RCC 7860 (cell line): ENCODE results near the gene ATRAID.
A peak's percentile ranks its signal among the peaks of the same experiment; 100 is the strongest.

Experiments
- DNase-seq: peaks from one replicate; pipeline ENCODE4 v3.0.0-alpha.2; 2015; ENCODE audit warnings: low spot score
- FAIRE-seq: peaks from 2 replicates; lab custom pipeline; 2012; peaks lifted over from hg19 to GRCh38; lab: Jason Lieb, UNC

Gene ATRAID

DNA sequence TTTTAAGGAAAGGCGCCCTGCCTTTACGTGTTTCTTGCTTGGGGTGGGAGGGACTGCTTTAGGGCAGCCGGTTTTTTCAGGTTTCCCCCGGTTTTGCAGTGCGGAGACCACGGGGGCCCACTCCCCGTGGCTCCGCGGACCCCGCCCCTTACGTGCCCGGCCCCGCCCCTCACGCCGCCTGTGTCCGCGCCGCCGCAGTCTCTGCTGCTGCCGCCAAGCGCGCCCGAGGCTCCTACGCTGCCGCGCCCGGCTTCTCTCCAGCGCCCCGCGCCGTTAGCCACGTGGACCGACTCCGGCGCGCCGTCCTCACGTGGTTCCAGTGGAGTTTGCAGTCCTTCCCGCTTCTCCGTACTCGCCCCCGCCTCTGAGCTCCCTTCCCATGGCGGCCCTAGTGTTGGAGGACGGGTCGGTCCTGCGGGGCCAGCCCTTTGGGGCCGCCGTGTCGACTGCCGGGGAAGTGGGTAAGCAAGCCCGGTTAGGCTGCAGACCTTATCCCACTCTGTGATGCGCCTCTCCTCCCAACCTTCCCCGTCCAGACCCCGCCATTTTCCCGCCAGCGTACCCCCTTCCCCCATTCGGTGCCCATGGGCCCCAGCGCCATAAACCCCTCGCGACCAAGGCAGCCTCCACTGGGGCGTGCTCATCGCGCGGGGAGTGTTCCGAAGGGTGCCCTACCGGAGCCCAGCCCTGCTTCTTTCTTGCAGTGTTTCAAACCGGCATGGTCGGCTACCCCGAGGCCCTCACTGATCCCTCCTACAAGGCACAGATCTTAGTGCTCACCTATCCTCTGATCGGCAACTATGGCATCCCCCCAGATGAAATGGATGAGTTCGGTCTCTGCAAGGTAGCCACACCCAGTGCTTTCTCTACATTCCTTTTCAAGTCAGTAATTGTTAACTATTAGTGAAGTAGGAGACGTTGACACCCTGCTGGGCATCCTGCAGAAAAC lies 5.6 kb downstream of the ATRAID start, which contains the start of gene CAD:
TSS of gene CAD (plus strand) at position 197 of the 949 bp plus-strand sequence. CDS start at position 380, 183 bp downstream.
- DNase-seq (peak; percentile 70), FAIRE-seq (no peak)

- no peak for DNase-seq
These were observed 6.8 kb downstream of the ATRAID start for GRCh38 chr2:27218614-27219013.

DNA sequence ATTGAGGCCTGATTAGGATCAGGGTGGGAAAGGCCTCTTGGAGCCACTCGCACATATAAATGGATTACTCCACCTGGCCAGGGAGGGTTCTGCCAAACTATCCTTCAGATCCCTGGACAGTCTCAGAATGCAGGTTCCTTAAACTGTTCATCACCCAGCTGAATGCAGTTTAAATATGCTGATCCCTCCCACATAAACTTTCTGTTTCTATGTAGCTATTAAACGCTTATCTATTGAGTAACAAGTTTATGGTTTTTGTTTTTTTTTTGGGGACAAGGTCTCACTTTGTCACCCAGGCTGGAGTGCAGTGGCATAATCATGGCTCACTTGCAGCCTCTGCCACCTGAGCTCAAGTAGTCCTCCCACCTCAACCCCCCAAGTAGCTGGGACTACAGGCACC lies 7.2 kb downstream of the ATRAID start:
- no peak for DNase-seq
- FAIRE-seq = no peak

More at GRCh38 chr2:27218614-27219013, 6.8 kb downstream of the ATRAID start:
- no peak for FAIRE-seq

DNA sequence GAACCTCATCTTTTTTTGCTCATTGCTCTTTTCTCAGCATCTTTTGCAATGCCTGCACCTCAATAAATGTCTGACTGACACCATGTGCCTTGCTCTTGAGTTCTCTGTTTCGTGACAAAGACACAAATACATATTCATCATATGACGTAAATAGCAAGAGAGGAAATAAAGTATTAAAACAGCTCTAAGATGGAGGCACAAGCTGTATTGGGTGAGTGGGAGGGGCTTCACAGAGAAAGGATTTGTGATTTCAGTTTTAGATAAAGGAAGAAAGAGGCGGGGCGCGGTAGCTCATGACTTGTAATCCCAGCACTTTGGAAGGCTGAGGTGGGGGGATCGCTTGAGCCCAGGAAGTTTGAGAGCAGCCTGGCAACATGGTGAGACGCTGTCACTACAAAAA lies 8.2 kb downstream of the ATRAID start:
- no peak for FAIRE-seq
- DNase-seq = no peak

GRCh38 chr2:27221166-27221565 lies 9.3 kb downstream of the ATRAID start:
- DNase-seq (no peak), FAIRE-seq (no peak)

- FAIRE-seq = no peak
- no peak for DNase-seq
These were observed 10.6 kb downstream of the ATRAID start for GRCh38 chr2:27222407-27222806.

GRCh38 chr2:27223416-27223815 lies 11.6 kb downstream of the ATRAID start:
- FAIRE-seq (no peak), DNase-seq (no peak)

DNA sequence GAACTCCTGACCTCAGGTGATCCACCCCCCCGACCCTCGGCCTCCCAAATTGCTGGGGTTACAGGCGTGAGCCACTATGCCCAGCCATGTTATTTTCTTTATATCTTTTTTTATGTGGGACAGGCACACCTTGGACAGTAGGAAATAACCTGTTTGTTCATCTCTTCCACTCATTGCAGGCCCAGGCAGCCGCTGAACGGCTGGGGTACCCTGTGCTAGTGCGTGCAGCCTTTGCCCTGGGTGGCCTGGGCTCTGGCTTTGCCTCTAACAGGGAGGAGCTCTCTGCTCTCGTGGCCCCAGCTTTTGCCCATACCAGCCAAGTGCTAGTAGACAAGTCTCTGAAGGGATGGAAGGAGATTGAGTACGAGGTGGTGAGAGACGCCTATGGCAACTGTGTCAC lies 13.7 kb downstream of the ATRAID start:
- no peak for DNase-seq
- FAIRE-seq = no peak

DNA sequence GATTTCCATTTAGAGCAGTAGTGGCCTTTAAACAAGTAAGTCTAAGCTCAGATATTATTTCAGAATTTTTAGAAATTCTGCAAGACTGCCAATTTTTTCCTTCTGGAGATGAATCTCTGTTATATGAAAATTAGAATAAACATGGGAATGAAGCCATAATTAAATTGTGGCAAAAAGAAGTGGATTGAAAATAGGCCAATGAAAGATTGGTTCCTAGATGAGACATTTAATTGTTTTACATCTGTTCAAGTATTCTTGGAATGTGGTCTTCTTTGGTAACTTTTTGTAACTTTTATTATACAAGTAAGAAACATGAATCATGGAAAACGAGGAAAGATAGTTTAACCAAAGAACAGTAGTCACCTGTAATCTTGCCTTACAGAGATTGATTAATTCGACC lies 15.7 kb downstream of the ATRAID start:
- no peak for FAIRE-seq
- DNase-seq = no peak

DNA sequence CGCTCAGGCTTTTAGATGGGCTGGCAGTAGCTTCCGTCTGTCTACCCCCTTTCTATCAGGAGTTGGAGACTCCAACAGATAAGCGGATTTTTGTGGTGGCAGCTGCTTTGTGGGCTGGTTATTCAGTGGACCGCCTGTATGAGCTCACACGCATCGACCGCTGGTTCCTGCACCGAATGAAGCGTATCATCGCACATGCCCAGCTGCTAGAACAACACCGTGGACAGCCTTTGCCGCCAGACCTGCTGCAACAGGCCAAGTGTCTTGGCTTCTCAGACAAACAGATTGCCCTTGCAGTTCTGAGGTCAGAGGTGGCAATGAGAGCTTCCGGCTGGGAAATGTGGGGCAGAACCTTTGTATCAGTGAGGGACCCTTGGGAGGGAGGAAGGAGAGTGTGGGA lies 20.1 kb downstream of the ATRAID start:
- no peak for FAIRE-seq
- no peak for DNase-seq

- no peak for DNase-seq
- no peak for FAIRE-seq
These were observed 21.5 kb downstream of the ATRAID start for GRCh38 chr2:27233341-27233740.

DNA sequence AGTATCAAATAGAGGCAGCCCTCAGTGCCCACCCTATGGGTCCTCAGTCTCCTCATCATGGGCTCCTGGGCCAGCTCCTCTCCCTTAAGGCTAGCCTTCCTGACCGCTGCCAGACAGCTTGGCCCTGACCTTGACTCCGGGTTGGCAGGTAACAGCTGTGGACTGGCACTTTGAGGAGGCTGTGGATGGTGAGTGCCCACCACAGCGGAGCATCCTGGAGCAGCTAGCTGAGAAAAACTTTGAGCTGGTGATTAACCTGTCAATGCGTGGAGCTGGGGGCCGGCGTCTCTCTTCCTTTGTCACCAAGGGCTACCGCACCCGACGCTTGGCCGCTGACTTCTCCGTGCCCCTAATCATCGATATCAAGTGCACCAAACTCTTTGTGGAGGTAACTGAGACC lies 24.3 kb downstream of the ATRAID start:
- no peak for FAIRE-seq
- DNase-seq = no peak

GRCh38 chr2:27236626-27237025 lies 24.8 kb downstream of the ATRAID start:
- DNase-seq = no peak
- no peak for FAIRE-seq

- DNase-seq (no peak), FAIRE-seq (no peak)
These were observed 25.6 kb downstream of the ATRAID start for GRCh38 chr2:27237341-27237945.

DNA sequence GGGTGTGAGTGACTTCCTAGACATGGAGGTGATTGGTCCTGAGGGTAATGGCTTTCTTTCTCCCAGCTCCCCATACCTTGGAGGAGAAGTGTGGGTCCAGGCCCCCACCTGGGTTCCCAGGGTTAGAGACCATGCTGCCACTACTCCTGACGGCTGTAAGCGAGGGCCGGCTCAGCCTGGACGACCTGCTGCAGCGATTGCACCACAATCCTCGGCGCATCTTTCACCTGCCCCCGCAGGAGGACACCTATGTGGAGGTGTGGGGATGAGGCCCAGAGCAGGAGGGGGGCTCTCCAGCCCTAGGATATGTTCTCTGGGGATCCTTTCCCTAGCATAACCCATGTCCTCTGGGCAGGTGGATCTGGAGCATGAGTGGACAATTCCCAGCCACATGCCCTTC lies 27.1 kb downstream of the ATRAID start:
- no peak for FAIRE-seq
- DNase-seq = no peak

- DNase-seq (no peak), FAIRE-seq (no peak)
These were observed 28.6 kb downstream of the ATRAID start for GRCh38 chr2:27240406-27240805.

DNA sequence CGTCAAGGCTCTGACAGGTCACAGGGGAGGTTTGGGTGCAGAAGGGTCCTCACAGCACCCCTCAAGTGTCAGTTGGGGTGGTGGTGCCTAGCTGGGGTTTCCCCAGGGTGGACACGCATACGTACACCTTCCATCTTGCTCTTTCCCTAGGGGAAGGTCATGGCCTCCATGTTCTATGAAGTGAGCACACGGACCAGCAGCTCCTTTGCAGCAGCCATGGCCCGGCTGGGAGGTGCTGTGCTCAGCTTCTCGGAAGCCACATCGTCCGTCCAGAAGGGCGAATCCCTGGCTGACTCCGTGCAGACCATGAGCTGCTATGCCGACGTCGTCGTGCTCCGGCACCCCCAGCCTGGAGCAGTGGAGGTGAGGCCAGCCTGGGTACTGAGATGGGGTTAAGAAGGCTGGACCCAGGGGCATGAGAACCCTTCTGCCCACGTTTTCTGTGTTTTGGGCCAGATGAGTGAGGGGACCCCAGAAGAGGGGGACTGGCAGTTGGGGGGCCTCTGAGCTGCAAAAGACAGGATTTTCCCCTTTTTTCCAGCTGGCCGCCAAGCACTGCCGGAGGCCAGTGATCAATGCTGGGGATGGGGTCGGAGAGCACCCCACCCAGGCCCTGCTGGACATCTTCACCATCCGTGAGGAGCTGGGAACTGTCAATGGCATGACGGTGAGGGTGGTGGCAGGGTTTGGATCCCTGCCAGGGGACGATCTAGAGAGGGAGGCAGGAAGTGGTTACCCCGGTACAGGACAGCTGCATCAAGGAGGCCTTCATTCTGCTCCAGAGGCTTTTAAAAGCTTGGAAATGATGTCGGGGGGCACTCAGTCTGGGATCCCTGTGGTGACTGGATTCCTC lies 30.1 kb downstream of the ATRAID start:
- DNase-seq (no peak), FAIRE-seq (no peak)

DNA sequence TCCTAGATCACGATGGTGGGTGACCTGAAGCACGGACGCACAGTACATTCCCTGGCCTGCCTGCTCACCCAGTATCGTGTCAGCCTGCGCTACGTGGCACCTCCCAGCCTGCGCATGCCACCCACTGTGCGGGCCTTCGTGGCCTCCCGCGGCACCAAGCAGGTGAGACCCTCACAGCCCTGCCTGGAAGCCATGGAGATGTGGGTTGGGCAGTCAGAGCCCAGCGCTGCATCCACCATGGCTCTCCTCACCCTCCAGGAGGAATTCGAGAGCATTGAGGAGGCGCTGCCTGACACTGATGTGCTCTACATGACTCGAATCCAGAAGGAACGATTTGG lies 30.7 kb downstream of the ATRAID start:
- DNase-seq (no peak), FAIRE-seq (no peak)

- no peak for DNase-seq
- no peak for FAIRE-seq
These were observed 31.7 kb downstream of the ATRAID start for GRCh38 chr2:27243391-27244130.

DNA sequence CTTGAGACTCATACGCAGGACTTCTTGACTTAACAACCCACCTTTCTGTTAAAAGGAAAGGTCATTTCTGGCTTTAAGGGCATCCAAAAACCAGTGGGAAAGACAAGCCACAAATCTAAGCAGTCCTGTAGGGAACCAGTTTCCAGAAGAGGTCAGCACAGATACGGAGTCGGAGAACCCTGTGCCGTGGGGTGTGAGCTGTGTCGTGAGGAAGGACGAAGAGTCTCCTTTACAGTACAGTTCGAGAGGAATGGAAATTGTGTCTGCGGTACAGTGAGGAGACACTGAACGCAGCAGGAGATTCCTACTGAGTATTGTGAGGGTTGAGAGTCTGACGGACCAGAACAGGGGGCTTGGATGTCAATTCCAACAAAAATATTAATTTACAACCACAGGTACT lies 33.3 kb downstream of the ATRAID start:
- no peak for DNase-seq
- FAIRE-seq = no peak

- DNase-seq = no peak
- FAIRE-seq = no peak
These were observed 33.8 kb downstream of the ATRAID start for GRCh38 chr2:27245626-27246025.
